Measurements from ENCODE around the gene KSR2.

Gene KSR2

DNA sequence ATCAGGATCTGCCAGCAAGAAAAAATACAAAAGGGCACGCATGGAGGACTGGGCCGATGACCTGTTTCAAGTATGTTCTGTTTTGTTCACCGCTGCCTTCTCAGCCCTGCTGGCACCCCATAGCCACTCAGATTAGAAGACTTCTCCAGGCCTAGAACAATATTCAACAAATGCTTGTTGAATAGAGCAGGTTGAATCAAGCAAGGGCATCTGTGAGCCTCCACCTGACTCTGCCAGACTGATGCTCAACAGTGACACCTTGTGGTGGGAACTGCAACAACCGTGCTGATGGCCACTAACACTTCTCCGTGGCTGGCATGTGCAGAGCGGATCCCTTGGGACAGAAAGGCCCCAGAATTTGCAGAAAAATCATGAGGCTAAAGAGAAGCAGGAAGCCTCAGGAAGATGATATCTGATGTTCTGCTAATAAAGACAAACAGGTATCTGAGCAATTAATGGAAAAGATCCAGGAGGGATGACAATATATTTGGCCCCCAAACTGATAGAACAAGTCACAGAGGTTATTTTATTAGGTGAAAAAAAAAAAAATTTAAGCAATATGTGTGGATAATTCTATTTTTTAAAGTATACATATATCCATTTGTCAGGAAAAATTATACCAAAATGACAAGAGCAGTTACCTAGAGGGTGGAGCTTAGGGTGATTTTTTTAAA, 114.3 kb downstream of the KSR2 start:
- peak; percentile 62 to 65 for DNase-seq

DNA sequence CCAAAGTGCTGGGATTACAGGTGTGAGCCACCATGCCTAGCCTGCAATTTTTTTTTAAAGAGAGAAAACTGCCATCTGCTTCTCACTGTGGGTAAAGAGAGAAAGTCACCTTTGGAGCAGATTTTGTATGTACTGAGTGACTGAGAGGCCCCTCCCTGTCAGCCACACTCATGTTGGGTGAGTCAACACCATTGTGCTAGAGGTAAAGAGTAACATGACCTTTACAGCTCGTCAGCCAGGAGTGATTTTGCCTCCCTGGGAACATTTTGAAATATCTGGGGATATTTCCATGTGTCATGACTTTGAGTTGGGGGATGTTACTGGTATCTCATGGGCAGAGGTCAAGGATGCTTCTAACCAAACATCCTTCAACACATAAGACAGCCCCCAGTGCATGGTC, 115.2 kb downstream of the KSR2 start:
- DNase-seq = no peak

- DNase-seq = no peak
Measured at GRCh38 chr12:117850048-117850447, 118.7 kb downstream of the KSR2 start.

GRCh38 chr12:117847371-117847770, 121.4 kb downstream of the KSR2 start:
- no peak for DNase-seq

DNA sequence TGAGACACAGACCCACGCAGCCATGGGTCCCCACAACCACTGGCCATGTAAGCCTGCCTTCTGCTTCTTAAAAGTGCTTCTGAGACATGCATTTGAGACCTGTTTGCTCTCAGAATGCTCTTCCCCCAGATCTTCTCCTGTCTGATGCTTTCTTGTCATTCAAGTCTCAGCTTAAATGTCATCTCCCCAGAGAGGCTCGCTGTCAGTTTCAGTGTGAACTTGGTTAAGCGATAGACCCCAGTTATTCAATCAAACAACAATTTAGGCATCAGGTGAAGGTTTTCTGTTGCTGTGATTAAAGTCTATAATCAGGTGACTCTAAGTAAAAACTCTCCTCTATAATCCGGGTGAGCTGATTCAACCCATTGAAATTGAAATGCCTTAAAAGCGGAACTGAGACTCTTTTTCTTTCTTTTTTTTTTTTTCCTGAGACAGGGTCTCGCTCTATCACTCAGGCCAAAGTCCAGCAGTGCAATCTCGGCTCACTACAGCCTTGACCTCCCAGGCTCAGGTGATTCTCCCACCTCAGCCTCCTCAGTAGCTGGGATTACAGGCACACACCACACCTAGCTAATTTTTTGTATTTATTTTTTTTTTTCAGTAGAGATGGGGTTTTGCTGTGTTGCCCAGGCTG, 123.4 kb downstream of the KSR2 start:
- no peak for DNase-seq

GRCh38 chr12:117844114-117844830, 124.5 kb downstream of the KSR2 start:
- DNase-seq = no peak

DNA sequence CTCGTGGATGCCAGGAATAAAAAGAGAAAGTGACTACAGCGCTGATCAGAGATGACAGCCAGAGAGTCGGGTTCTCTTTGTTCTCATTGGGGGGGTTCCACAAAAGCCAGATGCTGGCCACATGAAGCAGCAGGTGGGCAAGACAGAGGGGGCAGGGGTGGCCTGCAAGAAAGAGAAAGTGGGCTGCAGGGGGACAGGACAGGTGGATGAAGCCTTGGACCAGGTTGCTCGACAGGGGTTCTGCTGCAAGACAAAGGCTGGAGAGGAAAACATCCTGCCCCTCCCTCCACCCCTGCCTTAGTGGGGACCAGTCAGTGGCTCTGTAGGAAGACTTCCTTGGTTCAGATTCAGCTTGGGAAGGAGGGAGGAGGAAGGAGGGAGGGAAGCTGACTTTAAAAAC, 126.2 kb downstream of the KSR2 start:
- no peak for DNase-seq

DNA sequence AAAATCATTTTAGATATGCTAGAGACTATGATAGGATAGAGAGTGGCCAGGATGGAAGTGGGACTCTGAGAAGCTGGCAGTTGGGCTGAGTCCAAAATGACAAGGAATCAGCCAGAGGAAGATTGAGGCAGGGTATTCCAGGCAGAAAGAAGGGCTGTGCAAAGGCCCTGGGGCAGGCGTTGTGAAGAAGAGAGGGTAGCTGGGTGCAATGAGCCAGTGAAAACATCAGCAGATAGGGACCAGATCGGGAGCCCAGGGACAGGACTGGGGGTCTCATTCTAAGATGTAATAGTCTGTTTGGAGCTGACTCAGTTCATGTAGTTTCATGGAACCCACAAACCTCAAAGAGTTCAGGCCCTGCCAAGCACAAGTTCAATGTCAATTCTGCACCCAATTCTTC, 126.6 kb downstream of the KSR2 start:
- DNase-seq = no peak

GRCh38 chr12:117837737-117838050, 131.1 kb downstream of the KSR2 start:
- DNase-seq = no peak

DNA sequence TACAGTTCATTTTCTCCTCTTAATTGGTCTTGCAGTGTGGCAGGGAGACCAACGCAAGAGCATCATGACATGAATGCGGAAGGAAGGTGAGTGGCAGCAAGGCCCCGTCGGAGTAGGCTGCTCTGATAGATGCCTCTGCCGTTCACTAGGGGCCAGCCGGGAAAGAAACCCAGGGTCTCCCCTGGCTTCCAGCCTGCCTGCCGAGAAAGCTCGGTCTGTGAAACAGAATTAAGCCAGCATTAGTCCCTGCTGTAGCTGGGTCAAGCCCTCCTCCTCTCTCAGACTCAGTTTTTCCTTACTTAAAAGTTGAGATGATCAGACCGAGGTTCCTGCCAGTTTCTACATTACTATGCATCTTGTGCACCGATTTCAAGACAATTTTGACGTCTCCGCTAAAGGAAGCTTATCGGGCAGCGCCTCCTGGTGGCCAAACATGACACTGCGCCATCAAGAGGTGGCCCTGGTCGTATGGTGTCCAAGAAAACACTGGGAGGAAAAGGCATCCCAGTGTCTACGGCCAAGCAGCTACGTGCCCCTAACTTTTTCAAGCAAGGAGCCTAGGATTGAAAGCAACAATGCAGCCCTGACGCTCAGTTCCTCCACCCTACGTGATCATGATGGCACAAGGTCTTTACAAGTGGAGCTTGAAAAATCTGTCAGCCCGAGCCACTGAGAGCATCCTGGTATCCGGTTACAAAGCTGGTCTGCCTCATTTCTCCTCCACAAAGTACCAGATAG, 131.6 kb downstream of the KSR2 start:
- peak; percentile 83 to 86 for DNase-seq

DNA sequence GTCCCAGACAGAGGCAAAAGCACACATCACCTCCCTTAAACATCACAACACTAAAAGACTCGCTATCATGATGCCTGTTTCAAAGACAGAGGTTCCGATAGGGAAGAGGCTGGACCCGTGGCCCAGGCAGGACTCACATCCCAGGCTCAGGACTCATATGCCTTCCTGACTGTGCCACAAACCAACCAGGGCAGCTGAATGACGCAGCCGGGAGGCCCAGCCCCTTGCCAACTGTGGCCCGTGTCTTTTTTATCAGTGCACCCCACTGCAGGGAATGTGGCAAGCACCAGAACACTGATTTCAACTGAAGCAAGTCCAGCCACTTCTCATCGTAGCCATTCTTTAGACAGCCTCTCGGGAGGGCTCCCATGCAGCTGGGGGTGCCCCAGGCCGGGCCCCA, 132.3 kb downstream of the KSR2 start:
- DNase-seq = no peak

- no peak for DNase-seq
Measured at GRCh38 chr12:117835156-117835555, 133.6 kb downstream of the KSR2 start.

GRCh38 chr12:117832459-117833457, 136.0 kb downstream of the KSR2 start:
- DNase-seq = no peak

DNA sequence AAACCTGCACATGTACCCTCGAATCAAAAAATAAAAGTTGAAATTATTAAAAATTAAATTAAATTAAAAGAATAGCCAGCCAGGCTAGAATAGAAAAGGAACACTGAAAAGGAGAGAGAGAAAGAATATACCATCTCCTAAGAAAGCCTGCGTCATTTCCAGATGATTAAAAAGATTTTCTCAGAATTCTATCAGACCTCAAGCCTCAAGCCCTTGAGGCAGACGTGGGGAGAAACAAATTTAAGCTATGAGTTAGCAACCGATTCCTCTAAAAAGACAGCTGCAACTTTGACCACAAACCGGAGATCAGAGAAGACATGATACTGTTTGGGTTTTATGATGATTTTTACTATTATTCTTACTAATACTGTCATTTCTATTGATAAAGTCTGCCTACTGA, 138.3 kb downstream of the KSR2 start:
- DNase-seq = no peak

- no peak for DNase-seq
Measured at GRCh38 chr12:117829108-117829507, 139.7 kb downstream of the KSR2 start.

DNA sequence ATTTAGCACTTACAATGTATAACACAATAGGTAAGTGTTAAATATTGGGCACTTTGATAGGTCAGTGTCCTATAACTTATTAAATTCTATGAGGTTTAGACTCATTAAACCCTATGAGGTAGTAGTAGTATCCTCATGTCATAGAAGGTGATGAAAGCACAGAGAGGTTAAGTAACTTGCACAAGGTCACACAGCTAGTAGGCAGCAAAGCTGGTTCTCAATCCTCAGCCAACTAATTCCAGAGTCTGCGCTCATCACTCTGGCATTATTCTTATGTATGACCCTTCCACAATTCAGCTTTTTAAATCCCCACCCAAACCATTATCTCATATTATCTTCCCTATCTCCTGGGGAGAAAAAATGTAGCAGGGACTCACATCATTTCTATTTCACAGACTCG, 141.1 kb downstream of the KSR2 start:
- no peak for DNase-seq

DNA sequence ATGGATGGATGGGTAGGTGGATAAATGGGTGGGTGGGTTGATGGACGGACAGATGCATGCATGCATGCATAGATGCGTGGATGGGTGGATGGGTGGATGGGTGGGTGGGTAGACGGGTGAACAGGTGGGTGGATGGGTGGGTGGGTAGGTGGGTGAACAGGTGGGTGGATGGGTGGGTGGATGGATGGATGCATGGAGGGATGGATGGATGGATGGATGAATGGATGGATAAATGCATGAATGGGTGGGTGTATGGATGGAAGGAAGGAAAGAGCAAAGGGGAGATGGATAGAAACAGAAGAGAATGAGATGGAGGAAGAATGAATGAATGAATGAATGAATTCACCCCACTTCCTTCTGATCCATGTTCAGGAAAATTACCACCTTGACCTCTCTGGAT, 143.0 kb downstream of the KSR2 start:
- no peak for DNase-seq

- no peak for DNase-seq
Measured at GRCh38 chr12:117821480-117822175, 147.2 kb downstream of the KSR2 start.

DNA sequence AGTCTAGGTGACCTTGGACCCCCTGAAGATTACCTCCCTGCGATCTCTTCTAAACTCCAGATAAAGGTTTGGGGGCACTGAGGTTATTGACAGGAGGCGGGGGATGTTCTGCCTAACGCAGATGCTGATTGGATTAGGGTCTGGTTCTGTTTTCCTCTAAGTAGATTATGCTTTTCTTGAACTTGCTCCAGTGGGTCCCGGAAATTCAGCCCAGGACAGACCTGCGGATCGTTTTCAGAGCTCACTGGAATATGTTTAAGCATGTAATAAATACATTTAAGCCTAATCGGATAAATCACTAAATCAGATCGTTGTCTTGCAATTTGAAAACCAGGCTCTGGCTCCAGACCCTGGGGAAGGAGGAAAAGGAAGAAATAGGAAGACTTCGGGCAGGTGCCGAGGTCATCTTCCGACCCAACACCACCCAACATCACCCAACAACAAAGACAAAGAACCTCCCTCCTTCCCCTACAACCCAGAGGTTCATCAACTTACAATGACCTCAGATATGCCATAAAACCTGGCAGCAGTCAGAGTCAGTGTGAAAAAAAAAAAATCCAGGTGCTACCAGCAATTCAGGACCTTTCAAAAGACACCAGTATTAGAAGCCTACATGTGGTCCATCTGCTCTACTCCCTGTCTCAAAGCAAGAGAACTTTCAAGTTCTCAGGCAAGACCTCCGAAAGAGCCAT, 148.4 kb downstream of the KSR2 start:
- DNase-seq = no peak

GRCh38 chr12:117819160-117819559, 149.6 kb downstream of the KSR2 start:
- DNase-seq = no peak

DNA sequence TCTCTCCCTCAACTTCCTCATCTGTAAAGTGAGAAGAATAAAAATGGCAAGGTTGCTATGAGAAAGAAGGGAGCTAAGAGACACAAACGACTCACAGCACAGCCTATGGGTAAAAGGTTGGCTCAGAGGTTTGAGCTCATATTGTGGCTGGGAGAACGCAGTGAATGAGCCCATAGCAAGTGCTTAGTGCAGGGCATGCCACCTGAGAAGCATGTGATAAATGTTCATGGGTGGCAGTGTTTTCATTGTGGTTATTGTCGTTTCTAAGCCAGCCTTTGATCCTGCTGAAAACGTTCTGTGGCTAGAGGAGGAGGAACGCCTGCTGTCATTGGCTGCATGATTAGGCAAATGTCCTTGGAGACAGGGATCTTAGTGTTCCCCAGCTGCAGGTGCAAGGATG, 150.4 kb downstream of the KSR2 start:
- DNase-seq = no peak

All from stimulated activated CD4-positive, alpha-beta T cell treated with anti-CD3 and anti-CD28 coated beads, Interleukin-2, amount 100 ng/mL, for 24 hours (primary cell).